Epithelial cell of esophagus (primary cell): ENCODE results near the gene STAP2.
"Not testable (repeated sequence)": the region's sequence is repeated elsewhere in the genome, so short reads cannot be mapped to it uniquely, and the experiment has no call there.

Experiments used
- DNase-seq: peaks from one replicate; pipeline ENCODE4 v3.0.0; 2010; ENCODE audit warnings: low read depth
- H3K4me3 ChIP-seq: 2 replicates; pipeline ENCODE4 v1.5.1; 2011; ENCODE audit warnings: mild to moderate bottlenecking, low read length, control low read depth
- TF ChIP-seq, protein P1 (sequence below): IDR thresholded peaks from 2 replicates; pipeline ENCODE4 v1.5.1; 2011; ENCODE audit warnings: low read depth, mild to moderate bottlenecking, low read length, control low read depth, inconsistent platforms; ENCODE audit not compliant: insufficient read depth; ENCODE audit errors: missing control alignments

The STAP2 gene

DNA sequence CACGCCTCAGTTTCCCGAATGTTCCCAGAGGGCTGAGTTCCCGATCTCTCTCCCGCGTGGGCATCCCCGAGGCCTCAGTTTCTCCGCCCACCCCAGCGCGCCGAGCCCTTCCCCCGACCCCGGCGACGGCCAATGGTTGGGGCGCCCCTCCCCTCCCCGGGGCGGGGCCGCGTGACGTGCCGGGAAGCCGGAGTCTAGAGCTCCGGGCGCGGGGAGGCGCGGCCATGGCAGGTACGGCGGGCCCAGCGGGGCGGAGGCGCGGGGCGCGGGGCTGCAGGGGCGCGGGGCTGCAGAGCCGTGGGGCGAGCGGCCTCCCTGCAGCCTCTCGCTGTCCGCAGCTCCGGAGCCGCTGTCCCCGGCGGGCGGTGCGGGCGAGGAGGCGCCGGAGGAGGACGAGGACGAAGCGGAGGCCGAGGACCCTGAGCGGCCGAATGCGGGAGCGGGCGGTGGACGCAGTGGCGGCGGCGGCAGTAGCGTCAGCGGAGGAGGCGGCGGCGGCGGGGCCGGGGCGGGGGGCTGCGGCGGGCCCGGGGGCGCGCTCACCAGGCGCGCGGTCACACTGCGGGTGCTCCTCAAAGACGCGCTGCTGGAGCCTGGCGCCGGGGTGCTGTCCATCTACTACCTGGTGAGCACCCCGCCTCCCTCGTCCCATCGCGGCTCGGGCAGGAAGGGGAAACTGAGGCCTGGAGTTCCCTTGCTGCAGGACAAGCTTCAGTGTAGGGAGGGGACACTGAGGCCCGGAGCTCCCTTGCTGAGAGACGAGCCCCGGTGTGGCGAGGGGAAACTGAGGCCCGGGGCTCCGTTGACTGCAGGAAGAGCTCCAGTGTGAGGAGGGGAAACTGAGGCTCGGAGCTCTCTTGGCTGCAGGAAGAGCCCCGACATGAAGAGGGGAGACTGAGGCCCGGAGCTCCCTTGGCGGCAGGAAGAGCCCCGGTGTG is 5.0 kb upstream of the STAP2 start, which contains the start of gene MPND:
Gene MPND, plus strand, starts transcription at position 193 of the 938 bp plus-strand sequence. Its CDS starts 32 bp downstream, at position 225.
- TF ChIP-seq, protein P1, sequence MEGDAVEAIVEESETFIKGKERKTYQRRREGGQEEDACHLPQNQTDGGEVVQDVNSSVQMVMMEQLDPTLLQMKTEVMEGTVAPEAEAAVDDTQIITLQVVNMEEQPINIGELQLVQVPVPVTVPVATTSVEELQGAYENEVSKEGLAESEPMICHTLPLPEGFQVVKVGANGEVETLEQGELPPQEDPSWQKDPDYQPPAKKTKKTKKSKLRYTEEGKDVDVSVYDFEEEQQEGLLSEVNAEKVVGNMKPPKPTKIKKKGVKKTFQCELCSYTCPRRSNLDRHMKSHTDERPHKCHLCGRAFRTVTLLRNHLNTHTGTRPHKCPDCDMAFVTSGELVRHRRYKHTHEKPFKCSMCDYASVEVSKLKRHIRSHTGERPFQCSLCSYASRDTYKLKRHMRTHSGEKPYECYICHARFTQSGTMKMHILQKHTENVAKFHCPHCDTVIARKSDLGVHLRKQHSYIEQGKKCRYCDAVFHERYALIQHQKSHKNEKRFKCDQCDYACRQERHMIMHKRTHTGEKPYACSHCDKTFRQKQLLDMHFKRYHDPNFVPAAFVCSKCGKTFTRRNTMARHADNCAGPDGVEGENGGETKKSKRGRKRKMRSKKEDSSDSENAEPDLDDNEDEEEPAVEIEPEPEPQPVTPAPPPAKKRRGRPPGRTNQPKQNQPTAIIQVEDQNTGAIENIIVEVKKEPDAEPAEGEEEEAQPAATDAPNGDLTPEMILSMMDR = no peak
- peak; percentile 91 for DNase-seq
- H3K4me3 ChIP-seq = peak within 1 kb of the TSS; percentile 85

DNA sequence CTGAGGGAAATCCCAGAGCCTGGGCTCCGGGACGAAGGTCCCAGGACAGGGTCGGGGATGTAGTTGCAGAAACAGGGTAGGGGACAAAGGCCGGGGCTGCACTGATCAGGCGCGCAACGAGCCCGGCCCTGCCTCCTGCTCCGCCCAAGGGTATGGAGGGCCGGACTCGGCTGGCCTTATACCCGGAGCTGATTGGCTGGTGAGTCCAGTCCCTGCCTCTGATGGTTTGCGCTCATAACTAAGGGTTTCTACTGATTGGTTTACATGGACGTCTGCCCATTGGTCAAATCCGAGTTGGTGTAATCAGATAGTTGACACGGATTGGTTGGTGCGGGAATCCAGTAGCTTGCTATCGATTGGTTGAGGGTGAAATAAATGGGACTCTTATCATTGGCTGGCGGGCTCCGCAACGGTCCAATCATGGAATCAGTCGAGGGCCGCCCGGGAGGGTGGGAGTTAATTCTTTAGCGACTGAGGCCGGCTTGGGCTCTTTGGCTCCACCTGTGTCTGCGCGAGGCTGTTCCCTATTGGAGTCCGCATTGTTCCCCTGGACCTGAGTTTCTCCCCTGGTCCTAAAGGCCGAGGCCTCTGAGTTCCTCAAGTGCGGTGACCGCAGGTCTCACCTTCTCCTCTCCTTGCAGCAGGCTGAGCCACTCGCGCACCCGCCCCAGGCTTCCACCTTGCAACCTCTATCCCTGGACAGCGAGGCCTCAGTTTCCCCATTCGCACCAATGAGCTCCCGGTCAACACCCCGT is 4.2 kb upstream of the STAP2 start:
- TF ChIP-seq, protein P1 = peak; percentile 42
- DNase-seq = peak; percentile 100
- peak overlapping the region; percentile 85 for H3K4me3 ChIP-seq

- DNase-seq = no peak
- peak overlapping the region; percentile 85 for H3K4me3 ChIP-seq
- TF ChIP-seq, protein P1 = no peak
Observed at GRCh38 chr19:4342314-4342614, 3.6 kb upstream of the STAP2 start.

GRCh38 chr19:4337906-4338440 is 654 bp downstream of the STAP2 start:
- TF ChIP-seq, protein P1 = no peak
- H3K4me3 ChIP-seq = peak overlapping the region; percentile 75

GRCh38 chr19:4334929-4335570 is 3.6 kb downstream of the STAP2 start:
- H3K4me3 ChIP-seq = no peak overlapping the region
- no peak for DNase-seq
- TF ChIP-seq, protein P1 = no peak

More at GRCh38 chr19:4337906-4338440, 654 bp downstream of the STAP2 start:
- DNase-seq = peak; percentile 21

- TF ChIP-seq, protein P1 = no peak
- H3K4me3 ChIP-seq = no peak overlapping the region
- DNase-seq = no peak
Observed at GRCh38 chr19:4329858-4330257, 8.8 kb downstream of the STAP2 start.

GRCh38 chr19:4328991-4329681 is 9.5 kb downstream of the STAP2 start:
- not testable (repeated sequence) for DNase-seq
- H3K4me3 ChIP-seq = peak overlapping the region; percentile 45
